Loucy (cell line): ENCODE measurements around the gene OBI1.

ENCODE experiments used
- H2AFZ ChIP-seq: fragments of 200-600 bp; sonication (generic); 2 replicates; pipeline ENCODE4 v1.6.0; 2016; ENCODE audit warnings: antibody characterized with exemption, mild to moderate bottlenecking, low read length, moderate library complexity
- H3F3A ChIP-seq: fragments of 200-600 bp; 2 replicates; pipeline ENCODE4 v1.6.0; 2016; ENCODE audit warnings: antibody characterized with exemption, low read depth, mild to moderate bottlenecking
- H3K27me3 ChIP-seq: fragments of 200-600 bp; sonication (generic); 2 replicates; pipeline ENCODE4 v1.6.1; 2014; ENCODE audit warnings: low read length, mild to moderate bottlenecking; ENCODE audit not compliant: insufficient read depth, poor library complexity, severe bottlenecking
- H3K36me3 ChIP-seq: fragments of 200-600 bp; sonication (generic); 2 replicates; pipeline ENCODE4 v1.6.1; 2016; ENCODE audit warnings: low read length; ENCODE audit not compliant: insufficient read depth
- H3K4me1 ChIP-seq: fragments of 200-600 bp; sonication (generic); 2 replicates; pipeline ENCODE4 v1.5.1; 2014; ENCODE audit warnings: low read length, mild to moderate bottlenecking; ENCODE audit not compliant: insufficient read depth, poor library complexity, severe bottlenecking
- H3K4me2 ChIP-seq: fragments of 200-600 bp; sonication (generic); 2 replicates; pipeline ENCODE4 v1.6.0; 2014; ENCODE audit warnings: antibody characterized with exemption, low read length, low read depth, mild to moderate bottlenecking; ENCODE audit not compliant: poor library complexity, severe bottlenecking
- H3K4me3 ChIP-seq: fragments of 200-600 bp; sonication (generic); 2 replicates; pipeline ENCODE4 v1.5.1; 2014; ENCODE audit warnings: low read length, mild to moderate bottlenecking, mixed read lengths; ENCODE audit not compliant: poor library complexity, severe bottlenecking
- H3K79me2 ChIP-seq: fragments of 200-600 bp; sonication (generic); 2 replicates; pipeline ENCODE4 v1.6.1; 2014; ENCODE audit warnings: low read length; ENCODE audit not compliant: insufficient read depth
- H3K9ac ChIP-seq: fragments of 200-600 bp; sonication (generic); 2 replicates; pipeline ENCODE4 v1.6.0; 2014; ENCODE audit warnings: mild to moderate bottlenecking, low read depth, low read length, moderate library complexity; ENCODE audit not compliant: poor library complexity, severe bottlenecking
- H3K9me2 ChIP-seq: fragments of 200-600 bp; sonication (generic); replicated peaks from 2 replicates; pipeline ENCODE4 v1.6.1; 2016; ENCODE audit warnings: low read depth, low read length, mixed read lengths
- H3K9me3 ChIP-seq: fragments of 200-600 bp; sonication (generic); 2 replicates; pipeline ENCODE4 v1.6.1; 2014; ENCODE audit warnings: mild to moderate bottlenecking, antibody characterized with exemption, low read length, low read depth; ENCODE audit not compliant: insufficient read depth
- H4K20me1 ChIP-seq: fragments of 200-600 bp; sonication (generic); 2 replicates; pipeline ENCODE4 v1.6.0; 2014; ENCODE audit warnings: antibody characterized with exemption, low read length, mild to moderate bottlenecking; ENCODE audit not compliant: insufficient read depth, poor library complexity, severe bottlenecking
- CTCF ChIP-seq: fragments of 200-600 bp; sonication (generic); conservative IDR thresholded peaks from 2 replicates; pipeline ENCODE4 v1.5.1; 2014; ENCODE audit warnings: mild to moderate bottlenecking, antibody characterized with exemption, low read length
- EZH2phosphoT487 ChIP-seq: fragments of 200-600 bp; IDR thresholded peaks from 2 replicates; pipeline ENCODE4 v1.6.1; 2018; ENCODE audit warnings: antibody characterized with exemption, mild to moderate bottlenecking, moderate library complexity, borderline replicate concordance

Gene OBI1, protein sequence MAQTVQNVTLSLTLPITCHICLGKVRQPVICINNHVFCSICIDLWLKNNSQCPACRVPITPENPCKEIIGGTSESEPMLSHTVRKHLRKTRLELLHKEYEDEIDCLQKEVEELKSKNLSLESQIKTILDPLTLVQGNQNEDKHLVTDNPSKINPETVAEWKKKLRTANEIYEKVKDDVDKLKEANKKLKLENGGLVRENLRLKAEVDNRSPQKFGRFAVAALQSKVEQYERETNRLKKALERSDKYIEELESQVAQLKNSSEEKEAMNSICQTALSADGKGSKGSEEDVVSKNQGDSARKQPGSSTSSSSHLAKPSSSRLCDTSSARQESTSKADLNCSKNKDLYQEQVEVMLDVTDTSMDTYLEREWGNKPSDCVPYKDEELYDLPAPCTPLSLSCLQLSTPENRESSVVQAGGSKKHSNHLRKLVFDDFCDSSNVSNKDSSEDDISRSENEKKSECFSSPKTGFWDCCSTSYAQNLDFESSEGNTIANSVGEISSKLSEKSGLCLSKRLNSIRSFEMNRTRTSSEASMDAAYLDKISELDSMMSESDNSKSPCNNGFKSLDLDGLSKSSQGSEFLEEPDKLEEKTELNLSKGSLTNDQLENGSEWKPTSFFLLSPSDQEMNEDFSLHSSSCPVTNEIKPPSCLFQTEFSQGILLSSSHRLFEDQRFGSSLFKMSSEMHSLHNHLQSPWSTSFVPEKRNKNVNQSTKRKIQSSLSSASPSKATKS

DNA sequence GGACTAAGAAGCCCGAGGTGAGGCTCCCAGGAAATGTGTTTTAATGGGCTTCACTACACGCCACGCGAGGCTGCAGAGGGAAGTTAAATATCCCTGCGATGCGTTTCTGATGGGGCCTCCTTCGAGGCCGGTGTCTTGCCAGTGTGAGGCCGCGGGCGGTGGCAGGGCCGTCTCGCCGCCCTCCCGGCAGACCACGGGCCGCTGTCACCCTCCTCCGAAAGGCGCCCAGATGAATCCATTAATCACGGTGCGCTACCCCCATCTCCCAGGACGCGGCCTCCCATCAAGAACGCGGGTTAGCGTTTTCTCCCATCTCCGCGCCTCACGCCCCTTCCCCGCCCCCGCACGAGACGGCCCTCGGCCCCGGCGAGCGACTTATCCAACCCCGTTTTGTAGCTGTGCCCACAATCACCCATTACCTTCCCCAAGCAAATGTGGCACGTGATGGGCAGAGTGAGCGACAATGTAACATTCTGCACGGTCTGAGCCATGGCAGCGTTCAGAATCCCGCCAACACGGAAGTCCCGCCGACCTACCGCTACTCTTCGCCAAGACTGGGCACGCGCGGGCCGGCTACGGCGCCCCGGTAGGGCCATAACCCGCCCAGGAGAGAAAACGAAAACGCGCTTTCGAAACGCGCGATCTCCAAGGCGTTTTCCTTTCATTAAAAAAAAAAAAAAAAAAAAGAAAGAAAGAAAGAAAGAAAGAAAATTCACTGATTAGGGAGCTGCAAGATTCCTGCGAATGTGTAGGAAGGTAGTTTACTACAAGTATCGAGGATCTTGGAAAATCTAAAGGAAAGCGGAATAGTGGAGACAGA is at the start of gene OBI1:
OBI1 (minus strand) TSS at position 526 of the 820 bp plus-strand sequence; CDS start at position 491, 35 bp downstream.
- no peak for TF ChIP-seq EZH2phosphoT487
- TF ChIP-seq CTCF = no peak
- peaks cover 60% of the 10 kb centered on the region for H3K79me2 ChIP-seq
- H3K4me2 ChIP-seq = peak within 1 kb of the TSS; percentile 99
- peak within 1 kb of the TSS; percentile 99 for H3K9ac ChIP-seq
- H3K4me3 ChIP-seq = peak within 1 kb of the TSS; percentile 78
- H3K4me1 ChIP-seq = peaks cover 66% of the 10 kb centered on the region
- no peaks in the 10 kb centered on the region for H3K36me3 ChIP-seq
- H3K27me3 ChIP-seq = no peaks in the 10 kb centered on the region
- peak within 1 kb of the TSS; percentile 76 for H2AFZ ChIP-seq
- H4K20me1 ChIP-seq = peaks cover 44% of the 10 kb centered on the region
- H3F3A ChIP-seq = no peaks in the 10 kb centered on the region
- H3K9me2 ChIP-seq = no peaks in the 10 kb centered on the region
- H3K9me3 ChIP-seq = no peaks in the 10 kb centered on the region

DNA sequence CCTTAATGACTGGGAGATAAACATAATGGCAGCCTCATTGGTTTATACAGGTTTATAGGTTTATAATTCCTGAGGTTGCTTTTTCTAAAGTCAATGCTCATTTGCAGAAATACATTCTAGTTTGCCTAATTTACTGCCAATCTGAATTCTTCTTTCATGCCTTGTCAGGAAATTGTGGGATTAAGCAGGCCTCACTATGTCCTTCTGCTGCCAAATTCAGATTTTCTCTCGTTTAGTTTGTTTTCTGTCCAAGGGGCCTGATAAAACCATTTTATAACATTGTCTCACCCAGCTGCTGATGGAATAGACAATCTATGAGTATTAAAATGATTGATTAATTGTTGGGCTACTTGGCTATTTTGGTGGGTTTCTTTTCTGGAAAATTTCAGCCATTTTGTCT is 42.4 kb upstream of the OBI1 start:
- no peaks in the 10 kb centered on the region for H3K36me3 ChIP-seq
- no peaks in the 10 kb centered on the region for H3F3A ChIP-seq
- peaks cover 18% of the 10 kb centered on the region for H3K4me1 ChIP-seq
- H3K4me3 ChIP-seq = no peak overlapping the region
- H3K9me3 ChIP-seq = no peaks in the 10 kb centered on the region; the same call in 1 of the 2 replicates
- no peaks in the 10 kb centered on the region for H4K20me1 ChIP-seq
- no peaks in the 10 kb centered on the region for H3K27me3 ChIP-seq
- no peak overlapping the region for H2AFZ ChIP-seq
- no peak overlapping the region for H3K9ac ChIP-seq
- H3K9me2 ChIP-seq = no peaks in the 10 kb centered on the region
- no peak for TF ChIP-seq CTCF
- no peak for TF ChIP-seq EZH2phosphoT487
- H3K4me2 ChIP-seq = no peak overlapping the region
- no peaks in the 10 kb centered on the region for H3K79me2 ChIP-seq

- H3K27me3 ChIP-seq = no peaks in the 10 kb centered on the region
- TF ChIP-seq CTCF = no peak
- no peak for TF ChIP-seq EZH2phosphoT487
- H3K79me2 ChIP-seq = no peaks in the 10 kb centered on the region
- peaks cover 18% of the 10 kb centered on the region for H3K4me1 ChIP-seq
- H4K20me1 ChIP-seq = no peaks in the 10 kb centered on the region
- H2AFZ ChIP-seq = no peak overlapping the region
- no peaks in the 10 kb centered on the region for H3F3A ChIP-seq
- no peaks in the 10 kb centered on the region for H3K36me3 ChIP-seq
- H3K9me3 ChIP-seq = no peaks in the 10 kb centered on the region; the same call in 1 of the 2 replicates
- no peak overlapping the region for H3K4me2 ChIP-seq
- no peak overlapping the region for H3K9ac ChIP-seq
- no peak overlapping the region for H3K4me3 ChIP-seq
- H3K9me2 ChIP-seq = no peaks in the 10 kb centered on the region
These were observed 41.4 kb upstream of the OBI1 start for GRCh38 chr13:78700121-78700910.
